GM15510 (cell line): ENCODE measurements around the gene CHST3.

ENCODE experiments used
- POLR2A ChIP-seq: IDR thresholded peaks from 3 replicates; pipeline ENCODE4 v1.6.1; 2011; ENCODE audit warnings: borderline replicate concordance; ENCODE audit not compliant: insufficient read length; ENCODE audit errors: extremely low read depth

CHST3 gene

GRCh38 chr10:71964098-71964742, at the start of gene CHST3:
CHST3 (plus strand) TSS chr10:71964395; CDS start chr10:72005843, 41,448 bp downstream.
- TF ChIP-seq POLR2A = no peak

- TF ChIP-seq POLR2A = no peak
These were observed 47.4 kb upstream of the CHST3 start for GRCh38 chr10:71916827-71917226.

- no peak for TF ChIP-seq POLR2A
These were observed 45.2 kb upstream of the CHST3 start for GRCh38 chr10:71918992-71919391.

GRCh38 chr10:71920540-71921323, 43.5 kb upstream of the CHST3 start:
- TF ChIP-seq POLR2A = no peak

GRCh38 chr10:71921324-71922027, 42.7 kb upstream of the CHST3 start:
- no peak for TF ChIP-seq POLR2A

- no peak for TF ChIP-seq POLR2A
These were observed 41.0 kb upstream of the CHST3 start for GRCh38 chr10:71923138-71923692.

- TF ChIP-seq POLR2A = no peak
These were observed 39.4 kb upstream of the CHST3 start for GRCh38 chr10:71924771-71925170.

GRCh38 chr10:71927159-71927558, 37.0 kb upstream of the CHST3 start:
- TF ChIP-seq POLR2A = no peak

- no peak for TF ChIP-seq POLR2A
These were observed 36.2 kb upstream of the CHST3 start for GRCh38 chr10:71927776-71928592.

GRCh38 chr10:71931295-71931694, 32.9 kb upstream of the CHST3 start:
- TF ChIP-seq POLR2A = no peak

- TF ChIP-seq POLR2A = no peak
These were observed 30.5 kb upstream of the CHST3 start for GRCh38 chr10:71933651-71934050.

- no peak for TF ChIP-seq POLR2A
These were observed 26.0 kb upstream of the CHST3 start for GRCh38 chr10:71938211-71938610.

GRCh38 chr10:71939304-71939703, 24.9 kb upstream of the CHST3 start:
- TF ChIP-seq POLR2A = no peak

- TF ChIP-seq POLR2A = no peak
These were observed 24.2 kb upstream of the CHST3 start for GRCh38 chr10:71939861-71940474.
